Keratinocyte (primary cell): Measurements from ENCODE around the gene RELT. TPM values are rescaled to one million over a fixed set of nuclear protein-coding genes. Genes with fewer than 3 reads are reported as not detected.

Experiments
- DNase-seq: peaks from one replicate; pipeline ENCODE4 v3.0.0-alpha.2; 2011; ENCODE audit warnings: low read depth, missing footprints, low spot score
- FAIRE-seq: peaks from 2 replicates; lab custom pipeline; 2011; peaks lifted over from hg19 to GRCh38; lab: Jason Lieb, UNC
- H2AFZ ChIP-seq: 2 replicates; pipeline ENCODE4 v1.6.0; 2012; ENCODE audit warnings: low read length, control low read depth, inconsistent platforms; ENCODE audit not compliant: control insufficient read depth
- H3K27ac ChIP-seq: 2 replicates; pipeline ENCODE4 v1.5.1; 2011; ENCODE audit warnings: low read length; ENCODE audit not compliant: control insufficient read depth, insufficient read depth
- H3K27me3 ChIP-seq: 3 replicates; pipeline ENCODE4 v1.6.0; 2011; ENCODE audit warnings: low read length; ENCODE audit not compliant: control insufficient read depth, insufficient read depth; ENCODE audit errors: extremely low read depth
- H3K36me3 ChIP-seq, 2 experiments: 2 replicates in 1 of 2; 3 replicates in 1 of 2; pipeline ENCODE4 v1.5.1; 2011; ENCODE audit warnings: low read length in 2 of 2, mild to moderate bottlenecking in 1 of 2; ENCODE audit not compliant: control insufficient read depth in 2 of 2, insufficient read depth in 2 of 2; ENCODE audit errors: extremely low read depth in 1 of 2
- H3K4me1 ChIP-seq: 3 replicates; pipeline ENCODE4 v1.5.1; 2011; ENCODE audit warnings: low read length; ENCODE audit not compliant: control insufficient read depth, insufficient read depth; ENCODE audit errors: extremely low read depth
- H3K4me2 ChIP-seq: 3 replicates; pipeline ENCODE4 v1.6.0; 2011; ENCODE audit warnings: low read depth, low read length; ENCODE audit not compliant: control insufficient read depth, insufficient read depth; ENCODE audit errors: extremely low read depth
- H3K4me3 ChIP-seq, 3 experiments: fragments of 200-600 bp in 1 of 3; sonication (generic) in 1 of 3; 2 replicates in 2 of 3; 3 replicates in 1 of 3; pipeline ENCODE4 v1.5.1; 2011 to 2016; ENCODE audit warnings: low read length in 3 of 3, mild to moderate bottlenecking in 3 of 3, control low read depth in 2 of 3, inconsistent platforms in 1 of 3, low read depth in 1 of 3, mixed read lengths in 1 of 3, mixed run types in 1 of 3, moderate library complexity in 1 of 3; ENCODE audit not compliant: control insufficient read depth in 2 of 3, insufficient read depth in 2 of 3; ENCODE audit errors: extremely low read depth in 1 of 3
- H3K79me2 ChIP-seq: 2 replicates; pipeline ENCODE4 v1.6.0; 2012; ENCODE audit warnings: low read length; ENCODE audit not compliant: control insufficient read depth, insufficient read depth
- H3K9ac ChIP-seq: 3 replicates; pipeline ENCODE4 v1.6.0; 2011; ENCODE audit warnings: low read length; ENCODE audit not compliant: control insufficient read depth, insufficient read depth; ENCODE audit errors: extremely low read depth
- H3K9me1 ChIP-seq: 3 replicates; pipeline ENCODE4 v1.6.0; 2011; ENCODE audit warnings: low read length; ENCODE audit not compliant: control insufficient read depth, insufficient read depth; ENCODE audit errors: extremely low read depth
- H3K9me3 ChIP-seq: 2 replicates; pipeline ENCODE4 v1.5.1; 2012; ENCODE audit warnings: low read depth, low read length; ENCODE audit not compliant: control insufficient read depth
- H4K20me1 ChIP-seq: 3 replicates; pipeline ENCODE4 v1.6.0; 2011; ENCODE audit warnings: low read length; ENCODE audit not compliant: control insufficient read depth, insufficient read depth; ENCODE audit errors: extremely low read depth
- EZH2 ChIP-seq: IDR thresholded peaks from one replicate; pipeline ENCODE4 v1.6.1; 2012; ENCODE audit warnings: inconsistent platforms, mild to moderate bottlenecking, low read length, moderate library complexity
- dilution Hi-C: fragments of 300-500 bp; cut with MboI; formaldehyde crosslinking; loops from one replicate; pipeline ENCODE4 v1.7.0; 2020; ENCODE audit warnings: low sequenced_read_pairs; ENCODE audit not compliant: extremely low pct_ligation_motif_present
- polyA plus RNA-seq, 5 experiments: library from polyadenylated mRNA; depleted of rRNA in 3 of 5; stranded (reverse) in 3 of 5; stranded (forward) in 1 of 5; unstranded in 1 of 5; fragments of >200 nt; gene quantifications; 1 replicate in 1 of 5; 2 replicates in 3 of 5; 3 replicates in 1 of 5; pipeline versions ENCODE4 v1.2.1 to v1.2.3, GENCODE V29; 2011 to 2012; ENCODE audit warnings: missing spikeins in 2 of 5, low read depth in 1 of 5, low replicate concordance in 1 of 5
- TF ChIP-seq, protein P1 (sequence below), 3 experiments: IDR thresholded peaks in 1 of 3; conservative IDR thresholded peaks in 1 of 3; optimal IDR thresholded peaks in 1 of 3; 2 replicates in 2 of 3; 3 replicates in 1 of 3; pipeline versions ENCODE3 to v1.5.1; 2011; ENCODE audit warnings: low read length in 3 of 3, mild to moderate bottlenecking in 3 of 3, moderate library complexity in 2 of 3, control low read depth in 1 of 3, inconsistent platforms in 1 of 3; ENCODE audit not compliant: insufficient read depth in 2 of 3; ENCODE audit errors: extremely low read depth in 1 of 3

The RELT gene
- polyA plus RNA-seq, 1 donor (not counting 4 experiments of a cell fraction or from before 2014, with no cell fraction given), result 4.2 TPM

GRCh38 chr11:73344191-73344607, 32.0 kb upstream of the RELT start:
- peaks cover 14% of the 10 kb centered on the region for H3K27me3 ChIP-seq
- DNase-seq (no peak), FAIRE-seq (no peak)
- no peaks in the 10 kb centered on the region for H3K9me3 ChIP-seq
- H3K4me3 ChIP-seq, result no peak overlapping the region
- dilution Hi-C loops, result no loop called here
- no peaks in the 10 kb centered on the region for H3K79me2 ChIP-seq
- H3K36me3 ChIP-seq, result no peaks in the 10 kb centered on the region
- H3K9ac ChIP-seq, result no peak overlapping the region
- no peak overlapping the region for H2AFZ ChIP-seq
- no peaks in the 10 kb centered on the region for H4K20me1 ChIP-seq
- no peak overlapping the region for H3K4me2 ChIP-seq
- H3K27ac ChIP-seq, result no peak overlapping the region
- H3K9me1 ChIP-seq, result no peaks in the 10 kb centered on the region
- TF ChIP-seq, protein P1, sequence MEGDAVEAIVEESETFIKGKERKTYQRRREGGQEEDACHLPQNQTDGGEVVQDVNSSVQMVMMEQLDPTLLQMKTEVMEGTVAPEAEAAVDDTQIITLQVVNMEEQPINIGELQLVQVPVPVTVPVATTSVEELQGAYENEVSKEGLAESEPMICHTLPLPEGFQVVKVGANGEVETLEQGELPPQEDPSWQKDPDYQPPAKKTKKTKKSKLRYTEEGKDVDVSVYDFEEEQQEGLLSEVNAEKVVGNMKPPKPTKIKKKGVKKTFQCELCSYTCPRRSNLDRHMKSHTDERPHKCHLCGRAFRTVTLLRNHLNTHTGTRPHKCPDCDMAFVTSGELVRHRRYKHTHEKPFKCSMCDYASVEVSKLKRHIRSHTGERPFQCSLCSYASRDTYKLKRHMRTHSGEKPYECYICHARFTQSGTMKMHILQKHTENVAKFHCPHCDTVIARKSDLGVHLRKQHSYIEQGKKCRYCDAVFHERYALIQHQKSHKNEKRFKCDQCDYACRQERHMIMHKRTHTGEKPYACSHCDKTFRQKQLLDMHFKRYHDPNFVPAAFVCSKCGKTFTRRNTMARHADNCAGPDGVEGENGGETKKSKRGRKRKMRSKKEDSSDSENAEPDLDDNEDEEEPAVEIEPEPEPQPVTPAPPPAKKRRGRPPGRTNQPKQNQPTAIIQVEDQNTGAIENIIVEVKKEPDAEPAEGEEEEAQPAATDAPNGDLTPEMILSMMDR (optimal IDR thresholded peaks at IDR 0.05 in 1 of 3, IDR thresholded peaks at IDR 0.05 in 1 of 3, conservative IDR thresholded peaks at IDR 0.05 in 1 of 3; ENCODE audit: extremely low read depth in 1 of 3, insufficient read depth in 2 of 3, low read length in 3 of 3), result no peak
- no peak for TF ChIP-seq EZH2
- peaks cover 4% of the 10 kb centered on the region for H3K4me1 ChIP-seq

GRCh38 chr11:73345481-73346160, 30.6 kb upstream of the RELT start:
- Histone ChIP-seq H3K4me3 (no peak overlapping the region), H3K27me3 (peaks cover 14% of the 10 kb centered on the region), H4K20me1 (peaks cover 2% of the 10 kb centered on the region), H3K9me3 (no peaks in the 10 kb centered on the region), H3K79me2 (no peaks in the 10 kb centered on the region), H3K4me1 (peaks cover 4% of the 10 kb centered on the region), H3K9me1 (no peaks in the 10 kb centered on the region), H3K9ac (no peak overlapping the region), H3K4me2 (no peak overlapping the region), H2AFZ (no peak overlapping the region), H3K27ac (no peak overlapping the region), H3K36me3 (no peaks in the 10 kb centered on the region)
- dilution Hi-C loops, result no loop called here
- DNase-seq, result no peak
- no peak for FAIRE-seq
- TF ChIP-seq, protein P1 (optimal IDR thresholded peaks at IDR 0.05 in 1 of 3, IDR thresholded peaks at IDR 0.05 in 1 of 3, conservative IDR thresholded peaks at IDR 0.05 in 1 of 3; ENCODE audit: extremely low read depth in 1 of 3, insufficient read depth in 2 of 3, low read length in 3 of 3), result no peak
- TF ChIP-seq EZH2, result no peak
